Measurements from ENCODE around the gene DYNC1H1.
"Not testable (repeated sequence)": the region's sequence is repeated elsewhere in the genome, so short reads cannot be mapped to it uniquely, and the experiment has no call there.

Gene DYNC1H1

DNA sequence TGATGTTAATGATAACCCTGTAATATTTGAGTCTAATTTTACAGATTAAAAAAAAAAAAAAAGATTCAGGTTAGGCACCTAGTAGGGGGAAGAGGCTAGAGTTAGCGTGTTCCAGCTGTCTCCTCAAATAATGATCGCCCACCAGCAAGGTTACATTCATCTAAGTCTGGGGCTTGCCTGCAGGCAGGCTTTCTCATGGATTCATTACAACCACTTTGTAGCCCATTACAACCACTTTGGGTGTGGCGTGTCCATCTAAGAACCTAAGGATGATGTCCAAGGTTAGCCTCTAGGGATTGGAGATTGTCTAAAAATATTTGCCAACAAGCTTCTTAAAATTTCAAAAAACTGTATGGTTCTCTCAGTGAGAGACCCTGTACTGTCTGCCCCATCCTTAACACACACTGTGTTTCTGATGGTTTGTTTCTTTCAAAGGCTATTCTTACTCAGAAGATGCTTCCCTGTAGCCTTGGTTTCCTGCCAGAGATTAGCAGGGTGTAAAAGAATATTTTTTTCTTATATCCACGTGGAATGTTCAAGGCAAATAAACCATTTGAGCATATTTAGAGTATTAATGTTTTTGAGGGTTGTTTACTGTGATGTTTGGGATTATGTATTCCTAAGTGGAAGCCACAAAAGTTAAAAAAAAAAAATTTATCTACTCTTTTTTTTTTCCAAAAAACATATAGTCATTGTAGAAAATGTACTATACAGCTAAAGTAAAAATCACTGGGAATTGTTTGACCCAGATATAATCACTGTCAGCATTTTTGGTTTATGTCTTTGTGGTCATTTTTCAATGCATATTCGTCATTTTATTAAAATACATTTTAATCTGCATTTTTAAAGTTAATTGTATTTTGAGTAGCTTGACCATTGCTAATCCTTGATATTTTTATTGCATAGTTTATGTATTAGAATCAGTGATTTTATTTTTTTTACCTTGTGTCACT lies 1.7 kb downstream of the DYNC1H1 start:
- DNase-seq: no peak

DNA sequence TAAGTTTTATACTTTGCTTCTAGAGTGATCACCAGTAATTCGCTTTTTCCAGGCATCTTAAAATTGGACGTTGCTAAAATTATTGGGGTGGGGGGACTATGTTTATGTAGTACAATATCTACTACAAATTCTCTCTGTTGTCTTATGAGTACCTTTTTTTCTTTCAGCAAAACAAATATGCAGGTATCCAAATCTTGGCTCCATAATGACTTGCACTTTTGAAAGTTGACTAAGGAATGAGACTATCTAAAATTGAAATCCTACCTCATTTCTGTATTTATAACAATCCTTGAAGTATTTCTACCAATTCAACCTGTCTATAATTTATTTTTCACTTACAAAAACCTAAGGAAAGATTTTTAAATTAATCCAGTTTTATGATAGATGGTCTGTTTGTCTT lies 2.4 kb downstream of the DYNC1H1 start:
- DNase-seq: no peak

DNA sequence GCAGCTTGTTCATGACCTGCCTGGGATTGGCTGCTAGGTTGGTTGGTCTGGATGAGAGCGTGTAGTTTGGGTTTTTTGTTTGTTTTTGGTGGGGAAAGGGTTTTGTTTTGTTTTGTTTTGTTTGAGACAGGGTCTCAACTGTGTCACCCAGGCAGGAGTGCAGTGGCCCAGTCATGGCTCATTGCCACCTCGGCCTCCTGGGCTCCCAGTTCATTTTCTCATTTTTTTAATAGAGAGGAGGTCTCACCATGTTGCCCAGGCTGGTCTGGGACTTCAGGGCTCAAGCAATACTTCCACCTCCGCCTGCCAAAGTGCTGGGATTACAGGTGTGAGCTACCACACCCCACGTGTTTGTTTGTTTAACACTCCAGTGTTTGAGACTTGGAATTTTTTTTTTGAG lies 3.8 kb downstream of the DYNC1H1 start:
- no peak for DNase-seq

DNA sequence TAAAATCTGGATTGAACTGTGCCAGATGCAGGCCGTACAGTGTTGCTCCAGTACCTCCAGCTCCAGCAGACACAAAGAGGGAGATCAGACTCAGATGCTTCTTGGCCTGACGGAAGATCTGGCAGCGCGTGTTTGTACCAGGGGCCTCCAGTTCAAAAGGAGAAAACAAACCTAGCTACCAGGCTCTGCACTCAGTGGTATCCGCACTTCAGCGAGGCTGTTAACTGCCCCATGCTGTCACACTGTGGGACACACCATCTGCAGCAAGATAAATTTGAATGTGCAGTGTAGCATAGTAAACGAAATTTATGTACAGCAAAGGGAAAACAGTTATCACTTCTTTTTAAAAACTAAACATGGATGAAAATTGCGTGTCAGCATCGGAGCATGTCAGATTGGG lies 5.1 kb downstream of the DYNC1H1 start:
- DNase-seq: no peak

DNA sequence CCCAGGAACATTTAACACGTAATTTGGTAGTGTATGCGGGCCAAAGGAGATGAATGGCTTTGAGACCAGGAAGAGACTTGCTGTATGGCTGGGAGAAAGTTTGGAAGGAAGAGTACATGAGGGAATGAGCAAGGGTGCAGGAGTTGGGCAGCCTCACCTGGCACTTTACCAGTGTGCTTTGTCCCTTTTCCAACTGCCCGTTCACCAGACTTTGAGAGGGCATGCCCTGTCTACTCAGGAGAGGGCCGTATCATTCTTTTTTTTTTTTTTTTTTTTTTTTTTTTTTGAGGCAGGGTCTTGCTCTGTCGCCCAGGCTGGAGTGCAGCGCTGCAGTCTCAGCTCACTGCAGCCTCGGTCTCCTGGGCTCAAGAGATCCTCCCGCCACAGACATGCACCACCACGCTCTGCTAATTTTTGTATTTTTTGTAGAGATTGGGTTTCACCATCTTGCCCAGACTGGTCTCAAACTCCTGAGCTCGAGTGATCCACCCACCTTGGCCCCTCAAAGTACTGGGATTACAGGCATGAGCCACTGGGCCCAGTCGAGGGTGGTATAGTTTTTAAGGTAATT lies 6.5 kb downstream of the DYNC1H1 start:
- DNase-seq: no peak

DNA sequence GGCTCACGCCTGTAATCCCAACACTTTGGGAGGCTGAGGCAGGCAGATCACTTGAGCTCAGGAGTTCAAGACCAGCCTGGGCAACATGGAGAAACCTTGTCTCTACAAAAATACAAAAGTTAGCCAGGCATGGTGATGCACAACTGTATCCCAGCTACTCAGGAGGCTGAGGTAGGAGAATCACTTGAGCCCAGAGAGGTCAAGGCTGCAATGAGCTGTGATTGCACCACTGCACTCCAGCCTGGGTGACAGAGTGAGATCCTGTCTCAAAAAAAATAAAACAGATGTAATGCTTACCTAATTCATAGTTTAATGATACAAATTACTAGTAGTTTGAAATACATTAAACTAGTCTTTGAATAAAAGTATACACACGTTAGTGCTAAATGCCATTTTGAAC lies 7.1 kb downstream of the DYNC1H1 start:
- not testable (repeated sequence) for DNase-seq

DNA sequence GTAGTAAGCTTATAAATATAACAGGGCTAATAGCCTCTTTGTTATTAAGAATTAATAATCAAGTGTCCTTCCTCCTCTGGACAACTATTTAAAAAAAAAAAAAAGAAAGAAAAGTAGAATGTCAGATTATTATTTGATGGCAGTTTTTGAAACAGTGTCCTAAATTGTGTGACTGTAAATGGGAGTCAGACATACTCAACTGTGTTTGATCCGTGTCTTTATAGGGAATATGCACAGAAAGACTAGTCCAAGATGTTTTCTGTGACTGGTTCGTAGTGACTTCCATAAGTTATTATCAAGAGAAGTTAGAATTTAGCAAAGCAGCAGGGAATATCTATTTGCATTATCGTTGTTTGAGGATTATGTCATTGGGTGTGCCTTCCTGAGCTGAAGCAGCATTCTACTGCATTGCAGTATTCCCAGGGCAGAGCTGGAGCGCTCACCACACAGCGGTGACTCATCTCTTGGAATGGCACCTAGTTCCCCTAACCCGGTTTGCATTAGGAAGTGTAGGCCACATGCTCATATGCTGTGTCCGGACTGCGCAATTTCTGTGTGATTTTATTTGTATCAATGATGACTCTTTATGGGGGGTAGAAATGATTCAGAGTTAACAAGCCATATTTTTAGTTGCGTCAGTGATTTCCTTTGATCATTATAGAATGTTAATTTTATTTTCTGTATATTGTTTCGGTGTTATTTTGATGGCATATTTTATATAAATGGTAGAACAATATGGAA lies 7.9 kb downstream of the DYNC1H1 start:
- DNase-seq: no peak

DNA sequence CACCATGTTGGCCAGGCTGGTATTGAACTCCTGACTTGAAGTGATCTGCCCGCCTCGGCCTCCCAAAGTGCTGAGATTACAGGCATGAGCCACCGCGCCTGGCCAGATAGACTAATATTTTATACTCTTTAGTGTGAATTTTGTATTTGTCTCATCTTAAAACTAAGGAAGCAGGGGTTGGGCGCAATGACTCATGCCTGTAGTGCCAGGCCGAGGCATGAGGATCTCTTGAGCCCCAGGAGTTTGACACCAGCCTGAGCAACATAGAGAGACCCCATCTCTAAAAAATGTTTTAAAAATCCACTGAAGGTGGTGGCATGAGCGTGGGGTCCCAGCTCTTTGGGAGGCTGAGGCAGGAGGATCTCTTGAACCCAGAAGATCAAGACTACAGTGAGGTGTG lies 9.0 kb downstream of the DYNC1H1 start:
- DNase-seq: no peak

DNA sequence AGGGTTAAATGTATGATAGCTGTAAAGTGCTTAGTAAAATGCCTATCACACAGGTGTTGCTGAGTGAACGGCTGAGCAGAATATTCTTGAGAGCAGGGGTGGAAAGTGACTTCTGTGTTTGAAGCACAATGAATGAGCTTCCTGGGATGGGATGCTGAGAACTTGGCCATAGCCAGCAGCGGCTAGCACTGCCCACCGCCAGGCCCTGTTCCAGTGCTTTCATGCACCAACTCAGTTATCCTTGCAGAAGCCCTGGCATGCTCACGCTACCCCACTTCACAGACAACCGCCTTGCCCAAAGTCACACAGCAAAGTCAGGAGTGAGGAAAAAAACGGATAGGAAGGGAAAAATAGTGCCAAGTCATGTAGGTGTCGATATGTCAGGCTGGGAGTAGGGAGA lies 10.9 kb downstream of the DYNC1H1 start:
- no peak for DNase-seq

DNA sequence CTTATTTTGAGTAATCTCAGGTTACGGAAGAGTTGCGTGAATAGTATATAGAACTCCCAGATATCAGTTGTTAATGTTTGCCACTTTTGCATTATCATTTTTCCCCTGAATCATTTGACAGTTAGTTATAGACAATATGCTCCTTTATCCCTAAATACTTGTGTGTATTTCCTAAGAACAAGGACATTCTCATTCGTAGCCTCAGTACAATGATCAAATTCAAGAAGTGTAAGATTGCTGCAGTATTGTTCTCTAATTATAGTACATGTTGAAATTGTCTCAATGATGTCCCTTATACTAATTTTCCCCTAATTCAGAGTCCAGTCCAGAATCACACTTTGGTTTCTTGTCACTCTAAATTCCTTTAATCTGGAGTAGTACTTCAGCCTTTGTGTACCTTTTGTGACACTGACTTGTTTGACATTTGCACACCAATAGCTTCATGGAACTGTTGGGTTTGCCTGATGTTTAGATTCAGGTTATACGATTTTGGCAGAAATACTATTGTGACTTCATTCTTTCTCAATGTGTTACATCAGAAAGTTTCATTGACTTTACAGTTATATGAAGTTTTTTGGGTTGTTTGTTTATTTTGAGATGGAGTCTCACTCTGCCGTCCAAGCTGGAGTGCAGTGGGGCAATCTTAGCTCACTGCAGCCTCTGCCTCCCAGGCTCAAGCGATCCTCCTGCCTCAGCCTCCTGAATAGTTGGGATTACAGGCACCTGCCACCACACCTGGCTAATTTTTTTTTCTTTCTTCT lies 13.1 kb downstream of the DYNC1H1 start:
- DNase-seq: no peak

DNA sequence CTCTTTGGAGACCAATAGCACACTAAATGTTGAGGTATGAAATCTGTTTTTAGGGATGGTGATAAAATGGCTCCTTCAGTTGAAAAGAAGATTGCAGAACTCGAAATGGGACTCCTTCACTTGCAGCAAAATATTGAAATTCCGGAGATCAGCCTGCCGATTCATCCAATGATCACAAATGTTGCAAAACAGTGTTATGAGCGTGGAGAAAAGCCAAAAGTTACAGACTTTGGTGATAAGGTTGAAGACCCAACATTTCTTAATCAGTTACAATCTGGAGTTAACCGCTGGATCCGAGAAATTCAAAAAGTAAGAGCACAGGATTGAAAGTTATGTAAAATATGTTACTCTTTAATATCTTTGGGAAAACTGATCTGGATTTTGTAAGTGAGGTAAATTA lies 15.3 kb downstream of the DYNC1H1 start:
- no peak for DNase-seq

DNA sequence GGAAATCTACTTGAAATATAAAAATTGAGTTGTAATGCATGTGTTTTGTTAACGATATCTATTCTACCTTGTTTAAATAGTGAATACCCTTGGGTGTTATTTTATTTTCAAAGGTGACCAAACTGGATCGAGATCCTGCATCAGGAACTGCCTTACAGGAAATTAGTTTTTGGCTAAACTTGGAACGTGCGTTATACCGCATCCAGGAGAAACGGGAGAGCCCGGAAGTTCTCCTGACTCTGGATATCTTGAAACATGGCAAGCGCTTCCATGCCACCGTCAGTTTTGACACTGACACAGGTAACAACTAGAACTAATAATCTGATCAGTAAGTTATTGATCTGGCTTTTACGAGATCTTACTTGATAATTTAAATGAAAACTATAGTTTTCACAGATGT lies 15.9 kb downstream of the DYNC1H1 start:
- DNase-seq: no peak

DNA sequence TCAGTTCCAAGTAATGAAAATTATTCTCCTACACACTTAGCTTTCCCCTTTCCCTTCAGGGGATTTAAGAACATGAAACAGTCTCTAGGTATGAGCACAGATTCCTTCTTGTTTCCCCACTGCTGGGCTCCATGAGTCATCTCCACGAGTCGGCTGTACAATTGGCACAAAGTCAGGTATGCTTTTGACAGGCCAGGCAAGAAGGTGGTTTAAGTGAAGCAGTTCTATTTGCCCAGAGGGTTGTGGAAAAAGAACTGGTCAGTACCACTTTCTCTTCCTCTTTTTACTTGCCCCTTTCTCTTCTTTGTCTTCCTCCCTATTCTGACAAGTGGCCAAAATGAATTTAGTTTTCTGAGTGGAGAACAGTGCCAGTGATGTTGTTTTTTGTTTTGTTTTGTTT lies 16.3 kb downstream of the DYNC1H1 start:
- DNase-seq: no peak

DNA sequence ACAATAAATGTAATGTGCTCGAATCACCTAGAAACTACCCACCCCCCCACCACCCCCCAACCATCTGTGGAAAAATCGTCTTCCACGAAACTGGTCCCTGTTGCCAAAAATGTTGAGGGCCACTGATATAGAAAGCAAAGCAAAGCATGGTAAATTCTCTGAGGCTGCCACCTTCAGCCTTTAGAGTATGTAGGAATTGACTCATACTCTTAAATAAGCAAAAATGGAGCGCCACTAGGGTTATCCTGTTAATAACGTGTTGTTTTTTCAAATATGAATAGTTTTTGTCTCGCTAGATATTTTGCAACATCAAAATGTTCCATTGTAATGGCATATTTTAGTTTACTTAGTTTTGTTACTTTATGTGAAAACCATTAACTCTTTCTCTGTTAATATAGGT lies 18.2 kb downstream of the DYNC1H1 start:
- no peak for DNase-seq

DNA sequence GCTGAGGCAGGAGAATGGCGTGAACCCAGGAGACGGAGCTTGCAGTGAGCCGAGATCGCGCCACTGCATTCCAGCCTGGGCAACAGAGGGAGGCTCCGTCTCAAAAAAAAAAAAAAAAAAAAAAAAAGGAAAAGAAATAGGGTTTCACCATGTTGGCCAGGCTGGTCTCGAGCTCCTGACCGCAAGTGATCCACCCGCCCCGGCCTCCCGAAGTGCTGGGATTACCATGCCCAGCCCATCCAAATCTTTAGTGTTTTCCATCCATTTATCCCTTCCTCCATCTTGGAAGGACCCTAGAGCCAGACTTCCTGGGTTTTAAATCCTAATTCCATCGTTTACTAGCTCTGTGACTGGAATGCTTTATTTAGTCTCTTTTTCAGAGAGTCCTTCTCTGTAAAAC lies 20.5 kb downstream of the DYNC1H1 start:
- not testable (repeated sequence) for DNase-seq

DNA sequence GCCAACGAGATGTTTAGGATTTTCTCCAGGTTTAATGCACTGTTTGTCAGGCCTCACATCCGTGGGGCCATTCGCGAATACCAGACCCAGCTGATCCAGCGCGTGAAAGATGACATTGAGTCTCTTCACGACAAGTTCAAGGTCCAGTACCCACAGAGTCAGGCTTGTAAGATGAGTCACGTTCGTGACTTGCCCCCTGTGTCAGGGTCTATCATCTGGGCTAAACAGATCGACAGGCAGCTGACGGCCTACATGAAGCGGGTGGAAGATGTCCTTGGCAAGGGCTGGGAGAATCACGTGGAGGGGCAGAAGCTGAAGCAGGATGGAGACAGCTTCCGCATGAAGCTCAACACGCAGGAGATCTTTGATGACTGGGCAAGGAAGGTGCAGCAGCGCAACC lies 21.6 kb downstream of the DYNC1H1 start:
- no peak for DNase-seq

DNA sequence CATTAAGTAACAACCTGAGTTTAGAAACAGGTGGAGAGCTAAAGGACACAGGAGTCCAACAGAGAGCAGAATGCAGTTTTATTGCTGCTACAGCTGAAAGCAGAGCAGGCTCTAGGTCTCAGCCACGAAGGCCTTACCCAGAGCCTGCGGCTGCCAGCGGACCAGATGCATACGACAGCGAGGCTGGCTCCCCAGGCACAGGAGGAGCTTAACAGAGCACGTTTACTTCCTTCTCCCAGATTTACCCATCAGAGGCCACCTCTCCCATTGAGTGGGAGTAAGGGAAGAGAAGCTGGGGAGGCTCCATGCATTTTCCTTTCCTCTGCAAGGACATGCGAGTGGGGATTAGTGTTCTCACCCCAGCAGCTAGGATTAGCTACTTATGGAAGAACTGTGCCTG lies 22.6 kb downstream of the DYNC1H1 start:
- no peak for DNase-seq

DNA sequence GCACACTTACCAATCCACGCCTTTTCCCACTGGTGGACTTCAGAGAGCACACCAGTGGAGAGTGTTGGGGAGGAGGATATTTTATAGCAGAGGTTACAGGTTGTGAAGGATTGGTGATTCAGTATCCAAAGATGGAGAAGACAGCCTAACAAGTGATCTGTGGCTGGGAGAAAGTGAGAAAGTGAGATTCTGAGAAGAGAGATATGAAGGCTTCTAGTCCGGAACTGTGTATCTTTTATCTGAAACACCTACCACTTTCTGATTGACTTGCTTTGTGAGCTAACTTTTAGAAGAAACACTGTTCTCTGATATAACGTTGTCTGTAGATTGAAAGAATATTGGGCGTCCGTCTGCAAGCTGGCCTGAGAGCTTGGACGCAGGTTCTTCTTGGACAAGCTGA lies 24.0 kb downstream of the DYNC1H1 start:
- DNase-seq: no peak

DNA sequence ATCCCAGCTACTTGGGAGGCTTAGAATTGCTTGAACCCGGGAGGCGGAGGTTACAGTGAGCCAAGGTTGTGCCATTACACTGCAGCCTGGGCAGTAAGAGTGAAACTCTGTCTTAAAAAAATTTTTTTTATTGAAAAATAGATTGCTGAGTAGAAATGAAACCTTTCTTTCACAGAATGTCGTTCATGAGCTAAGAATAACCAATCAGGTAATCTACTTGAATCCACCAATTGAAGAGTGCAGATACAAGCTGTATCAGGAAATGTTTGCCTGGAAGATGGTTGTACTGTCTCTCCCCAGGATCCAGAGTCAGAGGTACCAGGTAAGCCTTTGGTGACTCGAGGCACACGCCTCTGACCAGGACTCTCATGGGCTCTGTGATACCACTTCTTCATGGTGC lies 27.0 kb downstream of the DYNC1H1 start:
- no peak for DNase-seq

DNA sequence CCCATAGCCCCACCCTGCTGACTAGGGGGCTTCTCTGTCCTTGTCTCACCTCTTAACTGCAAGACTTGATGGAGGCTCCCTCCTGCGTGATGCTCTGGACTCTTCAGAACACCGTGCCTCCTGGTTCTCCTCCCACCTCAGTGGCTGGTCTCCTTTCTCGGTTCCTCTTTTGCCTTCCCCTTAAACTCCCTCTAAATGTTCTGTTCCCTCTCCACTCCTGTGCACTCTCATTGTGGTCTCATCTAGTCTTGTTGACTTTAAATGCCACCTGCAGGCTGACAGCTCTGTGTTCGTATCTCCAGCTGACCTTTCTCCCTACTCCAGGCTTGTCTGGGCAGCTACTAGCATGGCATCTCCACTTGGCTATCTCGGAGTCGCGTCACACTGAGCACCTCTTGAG lies 28.3 kb downstream of the DYNC1H1 start:
- DNase-seq: no peak

DNA sequence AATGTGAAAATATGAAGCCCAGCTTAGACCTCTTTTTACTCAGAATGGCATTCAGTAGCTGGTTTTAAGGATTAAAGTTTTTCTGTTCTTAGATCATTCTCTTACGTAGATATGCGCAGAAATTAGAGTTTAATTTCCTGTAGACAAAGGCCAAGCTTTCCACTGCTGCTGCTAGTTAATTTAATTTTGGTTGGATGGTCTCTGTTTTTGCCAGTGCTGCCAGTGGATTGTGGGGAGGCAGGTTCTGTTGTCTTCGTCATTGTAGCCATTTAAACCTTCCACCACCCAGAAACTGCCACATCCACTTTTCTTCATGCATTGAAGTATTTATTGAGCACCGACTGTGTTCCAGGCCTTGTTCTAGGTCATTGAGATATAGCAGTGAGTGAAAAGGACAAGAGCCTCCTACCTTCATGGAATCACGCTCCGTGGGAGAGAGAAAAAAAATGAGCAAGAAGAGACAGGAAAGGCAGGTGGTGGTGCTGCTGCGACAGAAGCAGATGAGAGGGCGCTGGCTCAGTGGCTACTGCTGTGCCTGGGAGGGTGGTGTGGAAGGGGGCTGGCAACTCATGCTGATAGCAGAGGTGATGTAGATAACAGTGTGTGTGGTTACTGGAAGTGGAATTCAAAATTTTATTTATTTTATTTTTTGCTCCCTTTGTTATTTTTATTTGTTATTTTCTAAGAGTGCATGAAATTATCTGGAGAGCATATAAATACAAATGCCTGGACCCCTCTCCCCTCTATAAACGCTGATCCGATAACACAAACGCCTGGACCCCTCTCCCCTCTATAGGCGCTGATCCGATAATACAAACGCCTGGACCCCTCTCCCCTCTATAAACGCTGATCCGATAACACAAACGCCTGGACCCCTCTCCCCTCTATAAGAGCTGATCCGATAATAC lies 33.3 kb downstream of the DYNC1H1 start:
- no peak for DNase-seq

DNA sequence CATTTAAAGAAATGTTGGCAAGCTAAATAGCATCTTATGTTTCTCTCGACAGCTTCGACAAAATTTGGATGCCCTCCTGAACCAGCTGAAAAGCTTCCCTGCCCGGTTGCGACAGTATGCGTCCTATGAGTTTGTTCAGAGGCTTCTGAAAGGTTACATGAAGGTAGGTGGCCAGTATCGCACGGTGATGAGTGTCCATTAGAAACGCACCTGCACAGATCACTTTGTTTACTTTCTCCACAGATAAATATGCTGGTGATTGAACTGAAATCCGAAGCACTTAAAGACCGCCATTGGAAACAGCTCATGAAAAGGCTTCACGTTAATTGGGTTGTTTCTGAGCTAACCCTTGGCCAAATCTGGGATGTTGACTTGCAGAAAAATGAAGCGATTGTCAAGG lies 36.5 kb downstream of the DYNC1H1 start:
- DNase-seq: no peak

Data from CD4-positive, alpha-beta T cell treated with Interleukin-4 for 4 hours (primary cell).